ENCODE results near the gene TSEN15. TPM values are rescaled to one million over a fixed set of nuclear protein-coding genes. Genes with fewer than 3 reads are reported as not detected.

Gene TSEN15
- total RNA-seq, 2 donors from 2014 or later, result 13.3 to 18.5 TPM

- H3K27me3 ChIP-seq, result no peaks in the 10 kb centered on the region
- H3K27ac ChIP-seq, result no peak overlapping the region
- no peaks in the 10 kb centered on the region for H3K4me1 ChIP-seq
- H3K36me3 ChIP-seq, result no peaks in the 10 kb centered on the region
- intact Hi-C loops (cut with DNase I), result no loop called here
- no peak for DNase-seq
- TF ChIP-seq, protein P1, sequence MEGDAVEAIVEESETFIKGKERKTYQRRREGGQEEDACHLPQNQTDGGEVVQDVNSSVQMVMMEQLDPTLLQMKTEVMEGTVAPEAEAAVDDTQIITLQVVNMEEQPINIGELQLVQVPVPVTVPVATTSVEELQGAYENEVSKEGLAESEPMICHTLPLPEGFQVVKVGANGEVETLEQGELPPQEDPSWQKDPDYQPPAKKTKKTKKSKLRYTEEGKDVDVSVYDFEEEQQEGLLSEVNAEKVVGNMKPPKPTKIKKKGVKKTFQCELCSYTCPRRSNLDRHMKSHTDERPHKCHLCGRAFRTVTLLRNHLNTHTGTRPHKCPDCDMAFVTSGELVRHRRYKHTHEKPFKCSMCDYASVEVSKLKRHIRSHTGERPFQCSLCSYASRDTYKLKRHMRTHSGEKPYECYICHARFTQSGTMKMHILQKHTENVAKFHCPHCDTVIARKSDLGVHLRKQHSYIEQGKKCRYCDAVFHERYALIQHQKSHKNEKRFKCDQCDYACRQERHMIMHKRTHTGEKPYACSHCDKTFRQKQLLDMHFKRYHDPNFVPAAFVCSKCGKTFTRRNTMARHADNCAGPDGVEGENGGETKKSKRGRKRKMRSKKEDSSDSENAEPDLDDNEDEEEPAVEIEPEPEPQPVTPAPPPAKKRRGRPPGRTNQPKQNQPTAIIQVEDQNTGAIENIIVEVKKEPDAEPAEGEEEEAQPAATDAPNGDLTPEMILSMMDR (IDR thresholded peaks at IDR 0.05), result no peak
- H3K9me3 ChIP-seq, result no peaks in the 10 kb centered on the region
- H3K4me3 ChIP-seq, result no peak overlapping the region
- no peak overlapping the region for H3K9ac ChIP-seq (ENCODE audit: low read depth in 2 of 2, low read length in 2 of 2)
Measured at GRCh38 chr1:184110272-184111204, 59.0 kb downstream of the TSEN15 start.

GRCh38 chr1:184112176-184112948 lies 60.8 kb downstream of the TSEN15 start:
- H3K9me3 ChIP-seq, result no peaks in the 10 kb centered on the region
- H3K36me3 ChIP-seq, result no peaks in the 10 kb centered on the region
- no peak overlapping the region for H3K9ac ChIP-seq (ENCODE audit: low read depth in 2 of 2, low read length in 2 of 2)
- no peaks in the 10 kb centered on the region for H3K4me1 ChIP-seq
- intact Hi-C loops (cut with DNase I), result no loop called here
- H3K27me3 ChIP-seq, result no peaks in the 10 kb centered on the region
- TF ChIP-seq, protein P1 (IDR thresholded peaks at IDR 0.05), result no peak
- DNase-seq, result no peak
- no peak overlapping the region for H3K27ac ChIP-seq
- H3K4me3 ChIP-seq, result no peak overlapping the region

DNA sequence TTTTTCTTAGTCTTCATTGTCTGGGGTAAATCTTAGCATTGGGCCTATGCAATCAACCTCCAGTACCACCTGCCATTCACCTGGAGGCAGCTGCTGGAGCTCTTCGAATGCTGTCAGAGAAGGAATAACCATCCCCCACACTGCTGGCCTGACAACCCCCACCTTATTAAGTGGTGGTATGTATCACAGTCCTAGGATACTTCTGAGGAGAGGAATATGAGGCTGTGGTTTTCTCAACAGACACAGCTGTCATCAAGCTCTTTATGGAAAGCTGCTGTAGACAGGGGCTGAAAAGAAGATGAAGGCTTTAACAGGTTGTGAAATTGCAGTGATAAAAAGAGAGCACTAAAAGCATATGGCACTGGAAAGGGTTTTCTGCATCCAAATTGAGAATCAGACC lies 61.7 kb downstream of the TSEN15 start:
- Histone ChIP-seq H3K36me3 (no peaks in the 10 kb centered on the region), H3K9me3 (no peaks in the 10 kb centered on the region), H3K4me3 (no peak overlapping the region), H3K9ac (ENCODE audit: low read depth in 2 of 2, low read length in 2 of 2) (no peak overlapping the region), H3K27ac (no peak overlapping the region), H3K27me3 (no peaks in the 10 kb centered on the region), H3K4me1 (no peaks in the 10 kb centered on the region)
- DNase-seq, result no peak
- TF ChIP-seq, protein P1 (IDR thresholded peaks at IDR 0.05), result no peak
- intact Hi-C loops (cut with DNase I), result no loop called here

GRCh38 chr1:184114818-184115398 lies 63.4 kb downstream of the TSEN15 start:
- Histone ChIP-seq H3K36me3 (no peaks in the 10 kb centered on the region), H3K27ac (no peak overlapping the region), H3K4me1 (no peaks in the 10 kb centered on the region), H3K4me3 (no peak overlapping the region), H3K27me3 (no peaks in the 10 kb centered on the region), H3K9me3 (no peaks in the 10 kb centered on the region), H3K9ac (ENCODE audit: low read depth in 2 of 2, low read length in 2 of 2) (no peak overlapping the region)
- DNase-seq, result no peak
- intact Hi-C loops (cut with DNase I), result no loop called here
- TF ChIP-seq, protein P1 (IDR thresholded peaks at IDR 0.05), result no peak

GRCh38 chr1:184116287-184116686 lies 64.8 kb downstream of the TSEN15 start:
- TF ChIP-seq, protein P1 (IDR thresholded peaks at IDR 0.05), result no peak
- Histone ChIP-seq H3K36me3 (no peaks in the 10 kb centered on the region), H3K9ac (ENCODE audit: low read depth in 2 of 2, low read length in 2 of 2) (no peak overlapping the region), H3K4me1 (no peaks in the 10 kb centered on the region), H3K27ac (no peak overlapping the region), H3K27me3 (no peaks in the 10 kb centered on the region), H3K9me3 (no peaks in the 10 kb centered on the region), H3K4me3 (no peak overlapping the region)
- intact Hi-C loops (cut with DNase I), result no loop called here
- DNase-seq, result no peak
